ENCODE results near the gene GPRC5B.
A peak's percentile ranks its signal among the peaks of the same experiment; 100 is the strongest.

Gene GPRC5B

DNA sequence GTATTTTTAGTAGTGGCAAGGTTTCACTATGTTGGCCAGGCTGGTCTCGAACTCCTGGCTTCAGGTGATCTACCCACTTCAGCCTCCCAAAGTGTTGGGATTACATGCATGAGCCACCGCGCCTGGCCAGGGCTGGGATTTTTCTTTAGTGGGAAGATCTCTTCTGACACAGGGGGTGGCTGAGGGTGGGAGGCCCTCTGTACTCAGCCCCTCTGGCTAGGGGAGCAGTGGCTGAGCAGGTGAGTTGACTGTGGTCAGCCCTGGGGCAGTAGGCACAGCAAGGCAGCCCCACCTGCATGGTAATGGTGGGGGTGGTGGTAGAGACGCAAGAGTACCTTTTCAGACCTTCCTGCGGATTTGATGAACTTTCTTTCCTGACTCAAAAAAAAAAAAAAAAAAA, 12.3 kb upstream of the GPRC5B start:
- DNase-seq, result no peak

GRCh38 chr16:19894586-19894985, 9.9 kb upstream of the GPRC5B start:
- no peak for DNase-seq

GRCh38 chr16:19892902-19893301, 8.3 kb upstream of the GPRC5B start:
- no peak for DNase-seq

- DNase-seq, result no peak
Observed at GRCh38 chr16:19890901-19891300, 6.3 kb upstream of the GPRC5B start.

GRCh38 chr16:19888834-19889233, 4.2 kb upstream of the GPRC5B start:
- DNase-seq, result no peak

DNA sequence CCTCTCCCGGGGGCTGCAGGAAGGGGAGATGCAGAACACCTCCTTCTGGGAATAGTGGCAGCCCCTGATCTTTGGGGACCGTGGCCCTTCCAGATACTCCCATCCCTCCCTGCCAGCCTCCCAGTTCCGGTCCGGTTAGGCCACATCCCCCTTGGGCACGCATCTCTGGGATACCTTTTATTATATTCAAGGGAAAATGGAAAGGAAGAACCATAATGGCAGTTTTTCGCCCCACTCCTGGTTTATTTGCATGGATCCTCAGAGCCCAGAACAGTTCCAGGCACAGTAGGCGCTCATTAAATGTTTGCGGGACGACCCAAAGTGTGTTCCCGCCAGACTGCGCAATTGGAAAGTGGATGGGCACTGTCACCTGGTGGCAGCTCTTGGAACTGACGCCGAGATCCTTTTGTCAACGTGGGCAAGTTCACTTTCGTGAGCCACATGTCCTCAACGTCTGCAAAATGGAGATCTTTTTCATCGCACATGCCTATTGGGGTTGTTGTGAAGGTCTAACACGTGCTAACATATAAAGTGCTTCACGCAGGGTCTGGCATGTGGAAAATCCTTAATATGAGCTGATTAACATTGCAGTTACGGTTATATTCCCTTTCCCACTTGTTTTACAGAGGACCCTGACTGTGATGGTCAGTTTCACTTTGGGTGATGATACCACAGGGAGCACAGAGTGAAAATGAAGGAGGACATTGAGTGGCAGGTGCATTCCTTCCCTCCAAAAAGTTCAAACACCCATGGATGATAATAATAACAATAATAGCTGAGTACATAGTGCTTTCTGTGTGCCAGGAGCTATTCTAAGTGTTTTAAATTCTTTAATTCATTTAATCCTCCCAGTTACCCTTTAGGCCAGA, 1.7 kb upstream of the GPRC5B start:
- peak; percentile 78 to 88 (median 84) for DNase-seq

DNA sequence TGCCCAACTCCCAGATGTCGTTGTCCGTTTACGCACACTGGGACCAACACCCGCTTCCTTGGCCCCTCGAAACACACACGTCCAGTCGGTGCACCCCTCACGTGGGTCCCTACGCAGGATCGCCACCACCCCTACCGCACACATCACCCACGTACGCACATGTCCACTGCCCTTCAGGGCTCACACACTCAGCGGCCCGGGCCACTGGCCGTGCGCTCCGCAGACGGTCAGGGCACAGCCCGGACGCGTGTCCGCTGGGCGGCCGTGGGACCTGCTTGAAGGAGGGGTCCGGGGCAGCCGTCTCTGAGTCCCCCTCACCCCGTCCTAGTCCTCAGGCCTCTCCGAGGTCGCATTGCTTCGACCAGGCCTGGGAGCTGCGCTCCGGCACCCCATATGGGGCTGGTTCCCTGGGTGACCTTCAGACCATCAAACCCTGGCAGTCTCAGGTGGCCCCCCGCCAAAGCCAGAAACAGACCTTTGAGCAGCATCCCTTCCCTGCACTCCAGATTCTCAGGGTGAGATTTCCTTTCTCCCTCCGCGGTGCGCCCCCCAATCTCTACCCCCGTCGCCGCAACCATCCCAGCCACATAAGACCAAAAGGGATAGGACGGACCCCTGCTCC, 914 bp upstream of the GPRC5B start:
- DNase-seq, result peak; percentile 11 to 42 (median 18)

- no peak for DNase-seq
Observed at GRCh38 chr16:19883966-19884485, 622 bp downstream of the GPRC5B start.

DNA sequence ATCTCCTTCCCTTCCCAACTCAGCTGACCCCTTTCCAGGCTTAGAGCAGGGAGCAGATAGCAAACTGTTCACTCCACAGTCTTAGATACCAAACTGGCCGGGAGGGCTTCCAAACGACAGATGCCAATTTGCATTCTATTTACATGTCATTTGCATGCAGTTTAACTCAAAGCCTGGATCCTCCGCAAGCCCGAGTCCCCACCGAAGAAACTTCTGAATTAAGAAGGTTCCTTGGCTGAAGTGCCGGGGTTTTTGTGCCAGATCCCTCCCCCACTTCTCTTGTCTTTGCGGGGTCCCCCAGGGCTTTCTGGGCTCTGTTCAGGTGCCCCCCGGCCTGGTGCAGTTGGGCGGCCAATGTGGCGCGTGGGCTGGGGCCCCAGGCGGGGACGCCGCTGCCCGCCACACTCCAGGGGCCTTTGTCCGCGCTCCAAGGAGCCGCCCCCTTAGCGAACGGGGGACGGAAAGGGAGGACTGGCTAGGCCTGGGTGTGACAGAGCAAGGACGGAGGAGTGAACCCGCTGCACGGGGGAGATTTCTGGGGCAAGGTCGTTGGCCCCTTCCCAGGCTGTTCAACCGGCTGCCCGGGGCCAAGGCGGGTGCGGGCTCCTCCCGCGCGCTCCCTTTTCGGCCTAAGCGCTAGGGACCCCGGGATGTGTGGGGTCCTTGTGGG, 1.2 kb downstream of the GPRC5B start:
- DNase-seq, result peak in 1 of 4 experiments; percentile 8

- no peak for DNase-seq
Observed at GRCh38 chr16:19882646-19883045, 2.0 kb downstream of the GPRC5B start.

DNA sequence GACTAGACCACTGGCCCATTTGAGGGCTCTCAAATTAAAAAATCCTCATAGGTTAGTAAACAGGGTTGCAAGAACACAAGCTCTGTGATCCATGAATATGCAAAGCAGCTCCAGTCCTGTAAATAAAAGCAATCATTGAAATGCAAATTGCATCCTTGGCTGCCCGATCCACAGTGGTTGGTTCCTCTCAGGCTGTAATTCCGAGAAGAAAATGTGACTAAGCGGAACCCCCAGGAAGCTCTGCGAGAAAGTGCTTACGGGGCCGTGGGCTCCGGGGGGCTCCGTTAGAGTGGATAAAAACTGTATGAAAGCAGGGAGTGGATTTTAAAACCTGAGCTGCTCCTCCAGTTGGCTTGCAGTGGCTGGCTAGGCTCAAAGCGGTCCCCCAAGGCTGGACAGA, 2.5 kb downstream of the GPRC5B start:
- DNase-seq, result no peak

DNA sequence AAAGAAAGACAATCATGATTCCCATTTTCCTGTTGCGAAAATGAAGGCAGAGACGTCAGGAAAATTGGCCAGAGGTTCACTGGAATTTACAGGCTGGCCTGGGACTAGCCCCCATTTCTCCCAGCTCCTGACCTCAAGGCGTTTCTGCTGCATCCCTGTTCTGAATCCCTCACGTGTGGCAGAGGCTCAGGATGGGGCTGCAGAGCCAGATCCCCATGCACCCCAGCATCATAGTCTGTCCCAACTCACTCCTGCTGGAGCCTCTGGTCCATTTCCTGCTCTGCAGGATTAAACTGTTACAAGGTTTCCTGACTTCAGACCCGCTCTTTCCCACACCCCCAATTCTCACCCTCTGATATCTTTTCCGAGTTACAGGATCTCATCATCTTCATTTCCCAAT, 2.9 kb downstream of the GPRC5B start:
- DNase-seq, result no peak

DNA sequence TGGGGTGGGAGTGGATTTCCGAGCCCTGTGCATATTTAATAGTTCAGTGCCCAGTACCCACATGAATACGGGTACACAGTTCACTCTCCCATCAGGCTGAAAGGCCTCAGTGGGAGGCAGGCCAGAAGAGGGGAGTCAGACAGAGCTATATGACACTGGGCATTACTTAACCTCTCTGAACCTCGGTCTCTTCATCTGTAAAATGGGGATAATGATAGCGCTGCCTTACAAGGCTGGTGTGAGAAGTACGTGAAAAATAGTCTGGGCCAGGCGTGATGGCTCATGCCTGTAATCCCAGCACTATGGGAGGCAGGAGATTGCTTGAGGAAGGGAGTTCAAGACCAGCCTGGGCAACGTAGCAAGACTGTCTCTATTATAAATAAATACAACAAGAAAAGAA, 3.6 kb downstream of the GPRC5B start:
- DNase-seq, result no peak

GRCh38 chr16:19879241-19879792, 5.3 kb downstream of the GPRC5B start:
- no peak for DNase-seq

- no peak for DNase-seq
Observed at GRCh38 chr16:19878757-19879156, 5.9 kb downstream of the GPRC5B start.

- no peak for DNase-seq
Observed at GRCh38 chr16:19876501-19877059, 8.1 kb downstream of the GPRC5B start.

DNA sequence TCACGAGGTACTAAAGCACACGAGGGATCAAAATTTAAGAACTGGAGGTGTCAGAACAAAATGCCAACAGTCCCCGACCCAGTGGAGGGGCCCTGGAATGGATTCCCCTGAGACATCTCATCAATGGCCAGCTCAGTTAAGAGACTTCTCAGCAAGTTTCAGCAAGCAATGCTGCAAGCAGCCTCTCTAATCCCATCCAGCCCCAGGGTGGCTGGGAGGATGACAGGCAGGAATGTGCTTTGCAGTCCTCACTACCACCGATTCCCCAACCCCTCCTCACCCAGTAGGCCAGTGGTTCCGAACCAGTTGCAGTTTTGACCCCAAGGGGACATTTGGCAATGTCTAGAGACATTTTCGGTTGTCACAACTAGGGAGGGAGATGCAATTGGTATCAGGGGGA, 8.7 kb downstream of the GPRC5B start:
- DNase-seq, result no peak

GRCh38 chr16:19874851-19875546, 9.6 kb downstream of the GPRC5B start:
- DNase-seq, result no peak

GRCh38 chr16:19874026-19874425, 10.6 kb downstream of the GPRC5B start:
- DNase-seq, result no peak

GRCh38 chr16:19872935-19873334, 11.7 kb downstream of the GPRC5B start:
- DNase-seq, result no peak

- no peak for DNase-seq
Observed at GRCh38 chr16:19872179-19872863, 12.3 kb downstream of the GPRC5B start.

GRCh38 chr16:19871721-19872120, 12.9 kb downstream of the GPRC5B start:
- no peak for DNase-seq

Measured in suppressor macrophage (primary cell).